Endothelial cell of umbilical vein (primary cell): Measurements from ENCODE around the gene PRPSAP1.

Source experiments
- EZH2 ChIP-seq: IDR thresholded peaks from 2 replicates; pipeline ENCODE4 v1.6.1; 2012; ENCODE audit warnings: borderline replicate concordance, low read depth, mild to moderate bottlenecking, moderate library complexity, low read length, inconsistent platforms; ENCODE audit not compliant: severe bottlenecking
- FOS ChIP-seq: IDR thresholded peaks from 2 replicates; pipeline ENCODE4 v1.6.1; 2011; ENCODE audit warnings: mild to moderate bottlenecking, low read length, moderate library complexity, borderline replicate concordance; ENCODE audit not compliant: insufficient read depth
- POLR2A ChIP-seq: IDR thresholded peaks from 2 replicates; pipeline ENCODE4 v1.6.1; 2012; ENCODE audit warnings: low read depth, mild to moderate bottlenecking, control low read depth, low read length
- TF ChIP-seq, protein P1 (sequence below), 2 donors: IDR thresholded peaks; 1 replicate in 1 of 2; 2 replicates in 1 of 2; pipeline ENCODE4 v1.5.1; 2011; ENCODE audit warnings: low read length in 2 of 2, mild to moderate bottlenecking in 2 of 2, moderate library complexity in 2 of 2, control low read depth in 1 of 2, inconsistent platforms in 1 of 2, low read depth in 1 of 2; ENCODE audit not compliant: insufficient read depth in 1 of 2; ENCODE audit errors: extremely low read depth in 1 of 2

DNA sequence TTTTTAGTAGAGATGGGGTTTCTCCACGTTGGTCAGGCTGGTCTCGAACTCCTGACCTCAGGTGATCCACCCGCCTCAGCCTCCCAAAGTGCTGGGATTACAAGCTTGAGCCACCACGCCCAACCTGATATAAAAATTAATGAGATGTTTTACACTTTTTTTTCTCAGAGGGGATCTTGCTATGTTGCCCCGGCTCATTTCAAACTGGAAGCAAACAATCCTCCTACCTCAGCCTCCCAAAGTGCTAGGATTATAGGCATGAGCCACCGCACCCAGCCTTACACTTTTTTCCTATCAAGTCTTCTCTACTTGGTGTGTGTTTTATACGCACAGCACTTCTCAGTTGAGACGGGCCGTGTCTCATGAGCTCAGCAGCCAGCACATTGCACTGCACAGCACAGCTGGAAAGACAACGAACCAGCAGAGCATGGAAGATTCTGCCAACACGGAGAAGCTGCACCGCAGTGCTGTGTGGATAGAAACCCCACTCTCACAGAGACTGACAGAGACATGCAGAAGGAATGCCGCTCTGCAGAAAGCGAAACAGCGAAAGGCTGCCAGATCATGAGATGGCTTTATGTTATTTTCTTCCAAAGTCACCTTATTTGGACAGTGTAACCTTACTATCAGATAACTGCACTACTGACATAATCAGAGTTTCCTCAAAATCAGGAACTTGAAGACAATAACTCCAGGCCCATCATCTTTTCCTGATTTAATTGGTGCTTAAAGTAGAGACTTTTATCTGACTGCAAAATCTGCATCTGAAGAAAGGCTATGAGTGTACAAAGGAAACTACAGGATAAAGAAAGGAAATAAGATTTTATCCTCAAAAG is 39.1 kb downstream of the PRPSAP1 start:
- TF ChIP-seq, protein P1, sequence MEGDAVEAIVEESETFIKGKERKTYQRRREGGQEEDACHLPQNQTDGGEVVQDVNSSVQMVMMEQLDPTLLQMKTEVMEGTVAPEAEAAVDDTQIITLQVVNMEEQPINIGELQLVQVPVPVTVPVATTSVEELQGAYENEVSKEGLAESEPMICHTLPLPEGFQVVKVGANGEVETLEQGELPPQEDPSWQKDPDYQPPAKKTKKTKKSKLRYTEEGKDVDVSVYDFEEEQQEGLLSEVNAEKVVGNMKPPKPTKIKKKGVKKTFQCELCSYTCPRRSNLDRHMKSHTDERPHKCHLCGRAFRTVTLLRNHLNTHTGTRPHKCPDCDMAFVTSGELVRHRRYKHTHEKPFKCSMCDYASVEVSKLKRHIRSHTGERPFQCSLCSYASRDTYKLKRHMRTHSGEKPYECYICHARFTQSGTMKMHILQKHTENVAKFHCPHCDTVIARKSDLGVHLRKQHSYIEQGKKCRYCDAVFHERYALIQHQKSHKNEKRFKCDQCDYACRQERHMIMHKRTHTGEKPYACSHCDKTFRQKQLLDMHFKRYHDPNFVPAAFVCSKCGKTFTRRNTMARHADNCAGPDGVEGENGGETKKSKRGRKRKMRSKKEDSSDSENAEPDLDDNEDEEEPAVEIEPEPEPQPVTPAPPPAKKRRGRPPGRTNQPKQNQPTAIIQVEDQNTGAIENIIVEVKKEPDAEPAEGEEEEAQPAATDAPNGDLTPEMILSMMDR (IDR thresholded peaks at IDR 0.05; ENCODE audit: extremely low read depth in 1 of 2, insufficient read depth in 1 of 2, low read depth in 1 of 2, low read length in 2 of 2), result no peak
- TF ChIP-seq FOS, result peak; percentile 58
- TF ChIP-seq EZH2, result no peak
- no peak for TF ChIP-seq POLR2A
